Measurements from ENCODE around the gene RPL22L1.
A peak's percentile ranks its signal among the peaks of the same experiment; 100 is the strongest.
"Not testable (repeated sequence)": the region's sequence is repeated elsewhere in the genome, so short reads cannot be mapped to it uniquely, and the experiment has no call there.

Gene RPL22L1

DNA sequence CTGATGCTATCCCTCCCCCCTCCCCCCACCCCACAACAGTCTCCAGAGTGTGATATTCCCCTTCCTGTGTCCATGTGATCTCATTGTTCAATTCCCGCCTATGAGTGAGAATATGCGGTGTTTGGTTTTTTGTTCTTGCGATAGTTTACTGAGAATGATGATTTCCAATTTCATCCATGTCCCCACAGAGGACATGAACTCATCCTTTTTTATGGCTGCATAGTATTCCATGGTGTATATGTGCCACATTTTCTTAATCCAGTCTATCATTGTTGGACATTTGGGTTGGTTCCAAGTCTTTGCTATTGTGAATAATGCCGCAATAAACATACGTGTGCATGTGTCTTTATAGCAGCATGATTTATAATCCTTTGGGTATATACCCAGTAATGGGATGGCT lies 8.7 kb upstream of the RPL22L1 start:
- H3K27ac ChIP-seq (ENCODE audit: low read depth, low read length); H3K9ac ChIP-seq (ENCODE audit: low read depth, low read length); H3K4me3 ChIP-seq (ENCODE audit: low read depth, low read length); H3K4me1 ChIP-seq (ENCODE audit: control insufficient read depth, insufficient read depth, low read length); H3K27me3 ChIP-seq (ENCODE audit: control insufficient read depth, insufficient read depth, low read length); H3K9me3 ChIP-seq (ENCODE audit: control insufficient read depth, insufficient read depth, low read length); H3K36me3 ChIP-seq (ENCODE audit: control insufficient read depth, insufficient read depth, low read length): not testable (repeated sequence)

DNA sequence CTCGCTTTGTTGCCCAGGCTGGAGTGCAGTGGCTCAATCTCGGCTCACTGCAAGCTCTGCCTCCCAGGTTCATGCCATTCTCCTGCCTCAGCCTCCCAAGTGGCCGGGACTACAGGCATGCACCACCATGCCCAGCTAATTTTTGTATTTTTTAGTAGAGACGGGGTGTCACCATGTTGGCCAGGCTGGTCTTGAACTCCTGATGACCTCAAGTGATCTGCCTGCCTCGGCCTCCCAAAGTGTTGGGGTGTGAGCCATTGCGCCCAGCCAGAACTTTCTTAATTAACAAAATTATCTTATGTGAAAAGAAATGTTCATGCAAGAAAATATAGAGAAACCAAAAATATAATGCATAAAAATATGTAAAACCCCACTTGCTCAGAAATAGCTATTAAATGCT lies 7.3 kb upstream of the RPL22L1 start:
- H3K4me3 ChIP-seq (ENCODE audit: low read depth, low read length); H3K27me3 ChIP-seq (ENCODE audit: control insufficient read depth, insufficient read depth, low read length); H3K36me3 ChIP-seq (ENCODE audit: control insufficient read depth, insufficient read depth, low read length); H3K9ac ChIP-seq (ENCODE audit: low read depth, low read length); H3K27ac ChIP-seq (ENCODE audit: low read depth, low read length); H3K9me3 ChIP-seq (ENCODE audit: control insufficient read depth, insufficient read depth, low read length); H3K4me1 ChIP-seq (ENCODE audit: control insufficient read depth, insufficient read depth, low read length): not testable (repeated sequence)

DNA sequence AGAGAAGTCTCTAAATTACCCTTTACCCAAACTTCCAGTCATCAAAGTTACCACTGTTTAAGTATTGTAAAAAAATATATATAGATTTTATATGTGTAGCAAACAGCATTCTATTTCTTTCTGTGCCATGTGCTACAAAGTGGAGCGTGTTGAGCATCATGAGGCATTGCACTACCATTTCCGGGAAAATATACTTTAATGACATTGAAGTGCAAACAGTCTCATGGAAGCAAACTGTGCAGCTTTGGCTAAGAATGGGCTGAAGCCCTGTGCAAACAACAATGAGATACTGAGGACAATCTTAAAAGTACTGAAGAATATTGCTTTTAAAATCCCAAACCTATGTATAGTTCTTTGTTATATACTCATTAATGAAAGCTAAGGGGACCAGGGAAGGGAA lies 6.5 kb upstream of the RPL22L1 start:
- Histone ChIP-seq H3K9me3 (ENCODE audit: control insufficient read depth, insufficient read depth, low read length) (no peaks in the 10 kb centered on the region), H3K4me3 (ENCODE audit: low read depth, low read length) (no peak overlapping the region), H3K27me3 (ENCODE audit: control insufficient read depth, insufficient read depth, low read length) (no peaks in the 10 kb centered on the region), H3K9ac (ENCODE audit: low read depth, low read length) (no peak overlapping the region), H3K36me3 (ENCODE audit: control insufficient read depth, insufficient read depth, low read length) (no peaks in the 10 kb centered on the region), H3K27ac (ENCODE audit: low read depth, low read length) (no peak overlapping the region), H3K4me1 (ENCODE audit: control insufficient read depth, insufficient read depth, low read length) (no peaks in the 10 kb centered on the region)

DNA sequence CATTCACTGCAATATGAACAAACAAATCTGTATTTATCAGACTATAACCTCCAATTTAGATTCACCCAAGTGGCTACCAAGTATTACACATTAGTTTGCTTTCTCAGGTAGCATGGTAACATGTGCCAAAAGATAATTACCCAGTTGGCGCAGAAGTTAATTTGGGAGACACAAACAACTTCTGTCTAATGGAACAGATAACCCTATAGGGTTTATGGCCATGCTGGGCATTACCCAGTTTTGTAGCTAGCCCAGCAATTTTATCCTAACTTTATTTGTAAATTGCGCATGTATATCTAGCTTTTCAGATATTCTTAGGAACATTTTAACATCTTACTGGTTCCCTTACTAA lies 780 bp downstream of the RPL22L1 start:
- no peaks in the 10 kb centered on the region for H3K27me3 ChIP-seq (ENCODE audit: control insufficient read depth, insufficient read depth, low read length)
- H3K27ac ChIP-seq (ENCODE audit: low read depth, low read length): peak overlapping the region; percentile 90
- peaks cover 40% of the 10 kb centered on the region for H3K36me3 ChIP-seq (ENCODE audit: control insufficient read depth, insufficient read depth, low read length)
- no peaks in the 10 kb centered on the region for H3K9me3 ChIP-seq (ENCODE audit: control insufficient read depth, insufficient read depth, low read length)
- no peaks in the 10 kb centered on the region for H3K4me1 ChIP-seq (ENCODE audit: control insufficient read depth, insufficient read depth, low read length)
- peak overlapping the region; percentile 79 for H3K4me3 ChIP-seq (ENCODE audit: low read depth, low read length)
- peak overlapping the region; percentile 95 for H3K9ac ChIP-seq (ENCODE audit: low read depth, low read length)

DNA sequence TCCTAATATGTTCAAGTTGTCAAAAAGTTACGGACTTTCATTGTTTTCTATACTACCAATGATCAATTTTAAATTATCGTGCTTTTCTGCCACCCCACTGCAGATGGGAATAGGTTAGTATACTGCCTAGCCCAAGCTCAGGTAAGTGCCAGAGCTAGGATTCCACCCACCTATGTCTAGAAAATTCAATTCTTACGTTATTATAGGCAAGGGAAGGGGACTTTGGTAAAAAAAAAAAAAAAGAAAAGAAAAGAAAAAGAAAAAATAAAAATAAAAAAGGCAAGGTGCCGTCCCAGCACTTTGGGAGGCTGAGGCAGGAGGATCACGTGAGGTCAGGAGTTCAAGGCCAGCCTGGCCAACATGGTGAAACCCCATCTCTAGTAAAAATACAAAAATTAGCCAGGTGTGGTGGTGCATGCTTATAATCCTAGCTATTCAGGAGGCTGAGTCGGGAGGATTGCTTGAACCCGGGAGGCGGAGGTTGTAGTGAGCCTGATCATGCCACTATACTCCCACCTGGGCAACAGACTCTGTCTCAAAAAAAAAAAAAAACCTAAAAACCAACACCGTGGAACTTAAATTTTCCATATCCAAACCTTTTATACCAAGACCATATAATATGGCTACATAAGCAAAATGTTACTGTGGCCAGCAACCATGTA lies 1.3 kb downstream of the RPL22L1 start:
- H3K27ac ChIP-seq (ENCODE audit: low read depth, low read length): peak overlapping the region; percentile 90
- peak overlapping the region; percentile 79 for H3K4me3 ChIP-seq (ENCODE audit: low read depth, low read length)
- no peaks in the 10 kb centered on the region for H3K4me1 ChIP-seq (ENCODE audit: control insufficient read depth, insufficient read depth, low read length)
- H3K9ac ChIP-seq (ENCODE audit: low read depth, low read length): peak overlapping the region; percentile 95
- H3K9me3 ChIP-seq (ENCODE audit: control insufficient read depth, insufficient read depth, low read length): no peaks in the 10 kb centered on the region
- peaks cover 40% of the 10 kb centered on the region for H3K36me3 ChIP-seq (ENCODE audit: control insufficient read depth, insufficient read depth, low read length)
- H3K27me3 ChIP-seq (ENCODE audit: control insufficient read depth, insufficient read depth, low read length): no peaks in the 10 kb centered on the region

DNA sequence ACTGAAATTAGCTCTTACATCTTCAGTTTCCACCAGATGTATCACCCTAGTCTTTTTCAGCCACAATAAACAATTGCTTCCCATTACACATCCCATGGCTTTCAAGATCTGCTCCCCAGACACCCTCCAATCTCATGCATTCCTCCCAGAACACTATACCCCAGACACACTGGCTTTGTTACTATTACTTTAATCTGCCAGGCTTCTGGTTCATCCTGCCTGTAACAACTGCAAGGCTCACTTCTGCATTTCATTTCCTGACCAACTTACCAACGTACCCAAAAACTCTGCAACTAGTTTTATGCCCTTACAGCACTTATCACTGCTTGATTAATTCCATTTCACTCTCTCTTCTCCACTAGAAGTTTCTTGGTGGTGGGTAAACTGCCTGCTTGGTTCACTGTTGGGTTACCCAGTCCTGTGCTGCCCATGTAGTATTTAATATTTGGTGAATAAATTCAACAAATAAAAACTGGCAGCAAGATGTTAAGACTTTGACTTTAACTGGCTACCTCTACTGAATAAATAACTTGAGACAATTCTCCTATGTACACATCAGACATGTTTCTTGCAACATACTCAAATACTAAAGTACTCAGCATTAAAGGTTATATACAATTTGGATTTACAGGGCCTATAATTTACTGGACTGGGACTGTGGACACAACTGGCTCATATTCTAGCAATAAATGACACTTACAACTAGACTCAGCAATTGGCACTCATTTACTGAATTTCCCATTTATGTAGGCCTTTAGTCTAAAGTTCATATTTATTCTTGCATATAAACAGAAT lies 2.7 kb downstream of the RPL22L1 start:
- H3K9me3 ChIP-seq (ENCODE audit: control insufficient read depth, insufficient read depth, low read length): no peaks in the 10 kb centered on the region
- peak overlapping the region; percentile 59 for H3K27ac ChIP-seq (ENCODE audit: low read depth, low read length)
- peak overlapping the region; percentile 79 for H3K4me3 ChIP-seq (ENCODE audit: low read depth, low read length)
- H3K9ac ChIP-seq (ENCODE audit: low read depth, low read length): no peak overlapping the region
- no peaks in the 10 kb centered on the region for H3K27me3 ChIP-seq (ENCODE audit: control insufficient read depth, insufficient read depth, low read length)
- H3K36me3 ChIP-seq (ENCODE audit: control insufficient read depth, insufficient read depth, low read length): peaks cover 40% of the 10 kb centered on the region
- no peaks in the 10 kb centered on the region for H3K4me1 ChIP-seq (ENCODE audit: control insufficient read depth, insufficient read depth, low read length)

DNA sequence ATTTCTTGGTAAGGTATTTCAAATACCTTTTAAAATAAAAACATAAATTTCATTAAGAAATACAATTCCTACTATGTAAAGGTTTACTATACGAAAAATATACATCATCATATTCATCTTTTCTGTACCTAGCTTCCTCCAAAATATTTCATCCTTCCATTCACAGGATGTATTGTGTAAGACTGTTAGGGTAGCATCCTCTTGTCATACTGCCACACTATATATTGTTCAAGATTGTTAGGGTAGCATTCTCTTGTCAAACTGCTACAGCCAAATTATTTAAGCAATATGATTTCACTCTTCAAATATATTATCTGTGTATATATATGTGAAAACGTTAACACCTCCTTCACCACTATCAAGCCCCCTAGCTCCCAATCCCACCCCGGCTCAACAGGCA lies 3.5 kb downstream of the RPL22L1 start:
- Histone ChIP-seq H3K36me3 (ENCODE audit: control insufficient read depth, insufficient read depth, low read length) (peaks cover 40% of the 10 kb centered on the region), H3K27me3 (ENCODE audit: control insufficient read depth, insufficient read depth, low read length) (no peaks in the 10 kb centered on the region), H3K27ac (ENCODE audit: low read depth, low read length) (peak overlapping the region; percentile 59), H3K4me3 (ENCODE audit: low read depth, low read length) (no peak overlapping the region), H3K9me3 (ENCODE audit: control insufficient read depth, insufficient read depth, low read length) (no peaks in the 10 kb centered on the region), H3K4me1 (ENCODE audit: control insufficient read depth, insufficient read depth, low read length) (no peaks in the 10 kb centered on the region), H3K9ac (ENCODE audit: low read depth, low read length) (no peak overlapping the region)

DNA sequence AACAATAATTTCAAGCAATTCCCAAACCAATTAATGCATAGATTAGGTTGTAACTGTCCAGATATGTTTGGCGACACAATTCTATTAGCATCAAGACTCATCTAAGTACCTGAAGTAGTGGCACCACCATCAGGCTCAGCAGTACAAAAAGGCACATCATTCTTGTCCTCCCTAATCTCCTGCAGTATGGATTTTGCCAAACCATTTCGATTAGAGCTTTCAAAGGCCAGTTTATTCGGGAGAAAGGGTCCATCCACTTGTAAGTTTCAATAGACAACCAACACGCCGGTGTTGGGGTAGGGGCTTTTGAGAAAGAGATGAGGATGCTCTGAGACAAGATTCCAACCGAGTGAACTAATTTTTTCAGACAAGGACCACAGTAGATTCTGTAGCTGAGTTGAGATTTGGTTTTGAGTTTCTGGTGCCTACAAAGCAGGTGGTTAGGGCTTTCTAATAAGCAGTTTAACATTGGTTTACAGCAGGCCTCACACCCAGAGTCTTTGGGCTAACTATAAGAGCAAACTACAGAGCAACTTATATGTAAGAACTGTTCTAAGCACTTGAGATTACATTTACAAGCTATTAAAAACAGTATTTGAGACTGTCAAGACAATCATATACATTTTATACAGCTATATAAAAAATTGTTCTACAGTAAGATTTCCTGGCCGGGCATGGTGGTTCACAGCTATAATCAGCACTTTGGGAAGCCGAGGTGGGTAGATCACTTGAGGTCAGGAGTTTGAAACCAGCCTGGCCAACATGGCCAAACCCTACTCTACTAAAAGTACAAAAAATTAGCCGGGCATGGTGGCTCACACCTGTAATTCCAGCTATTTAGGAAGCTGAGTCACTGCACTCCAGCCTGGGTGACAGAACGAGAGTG lies 4.5 kb downstream of the RPL22L1 start:
- Histone ChIP-seq H3K36me3 (ENCODE audit: control insufficient read depth, insufficient read depth, low read length) (peaks cover 40% of the 10 kb centered on the region), H3K9ac (ENCODE audit: low read depth, low read length) (no peak overlapping the region), H3K4me3 (ENCODE audit: low read depth, low read length) (no peak overlapping the region), H3K27ac (ENCODE audit: low read depth, low read length) (peak overlapping the region; percentile 34), H3K4me1 (ENCODE audit: control insufficient read depth, insufficient read depth, low read length) (no peaks in the 10 kb centered on the region), H3K9me3 (ENCODE audit: control insufficient read depth, insufficient read depth, low read length) (no peaks in the 10 kb centered on the region), H3K27me3 (ENCODE audit: control insufficient read depth, insufficient read depth, low read length) (no peaks in the 10 kb centered on the region)

DNA sequence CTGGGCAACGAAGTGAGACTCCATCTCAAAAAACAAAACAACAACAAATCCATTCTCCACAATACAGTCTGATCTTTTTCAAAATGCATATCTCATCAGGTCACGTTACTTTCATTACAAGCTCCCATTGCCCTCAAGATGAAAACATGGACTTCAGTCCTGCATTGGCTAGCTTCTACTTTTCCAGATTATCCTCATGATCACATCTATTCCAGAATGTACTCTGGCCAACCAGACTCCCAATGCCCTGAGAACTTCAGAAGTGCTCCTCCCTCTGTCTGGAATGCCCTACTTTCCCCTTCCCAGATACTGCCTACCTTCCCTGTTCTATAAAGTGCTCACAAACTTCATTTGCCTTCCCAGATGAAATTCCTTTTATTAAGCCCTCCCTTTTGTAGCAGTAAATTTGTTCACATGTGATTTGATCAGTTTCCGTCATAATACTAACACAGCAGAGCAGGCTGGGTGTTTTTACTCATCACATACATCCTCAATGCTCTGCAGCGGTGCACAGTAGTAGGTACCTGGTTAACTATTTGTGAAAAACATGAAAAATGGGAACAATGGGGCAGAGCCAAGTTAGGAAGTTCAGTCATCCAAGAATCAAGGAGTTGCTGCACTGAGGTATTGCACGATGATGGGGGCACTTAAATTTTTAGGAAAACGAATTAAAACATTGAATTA lies 5.3 kb downstream of the RPL22L1 start:
- Histone ChIP-seq H3K4me3 (ENCODE audit: low read depth, low read length) (no peak overlapping the region), H3K36me3 (ENCODE audit: control insufficient read depth, insufficient read depth, low read length) (peaks cover 40% of the 10 kb centered on the region), H3K9me3 (ENCODE audit: control insufficient read depth, insufficient read depth, low read length) (no peaks in the 10 kb centered on the region), H3K4me1 (ENCODE audit: control insufficient read depth, insufficient read depth, low read length) (no peaks in the 10 kb centered on the region), H3K27me3 (ENCODE audit: control insufficient read depth, insufficient read depth, low read length) (no peaks in the 10 kb centered on the region), H3K9ac (ENCODE audit: low read depth, low read length) (no peak overlapping the region), H3K27ac (ENCODE audit: low read depth, low read length) (no peak overlapping the region)

DNA sequence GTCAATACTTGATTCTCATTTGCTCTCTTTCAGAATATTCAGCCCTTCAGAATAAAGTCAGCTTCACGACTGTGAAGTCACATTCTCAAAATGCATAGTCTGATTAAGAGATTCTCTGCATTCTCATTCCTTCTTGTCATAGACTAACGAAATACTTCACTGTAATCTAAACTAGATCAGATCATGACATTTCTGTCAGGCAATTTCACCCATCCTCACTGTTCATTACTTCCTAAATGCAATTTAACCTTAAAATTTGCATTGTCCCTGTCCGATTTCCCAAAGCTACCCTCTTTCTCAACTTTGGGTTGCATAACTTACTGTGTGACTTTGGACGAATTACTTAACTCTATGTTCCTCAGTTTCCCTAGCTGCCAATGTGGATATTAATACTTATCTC lies 6.2 kb downstream of the RPL22L1 start:
- Histone ChIP-seq H3K4me1 (ENCODE audit: control insufficient read depth, insufficient read depth, low read length) (no peaks in the 10 kb centered on the region), H3K9me3 (ENCODE audit: control insufficient read depth, insufficient read depth, low read length) (no peaks in the 10 kb centered on the region), H3K9ac (ENCODE audit: low read depth, low read length) (no peak overlapping the region), H3K27me3 (ENCODE audit: control insufficient read depth, insufficient read depth, low read length) (no peaks in the 10 kb centered on the region), H3K36me3 (ENCODE audit: control insufficient read depth, insufficient read depth, low read length) (peaks cover 36% of the 10 kb centered on the region), H3K4me3 (ENCODE audit: low read depth, low read length) (no peak overlapping the region), H3K27ac (ENCODE audit: low read depth, low read length) (no peak overlapping the region)
